Urinary bladder (tissue), 4 donors: ENCODE measurements around the gene GINS2. TPM values are rescaled to one million over a fixed set of nuclear protein-coding genes. Genes with fewer than 3 reads are reported as not detected.

ENCODE experiments used
- DNase-seq: peaks from one replicate; pipeline ENCODE4 v3.0.0-alpha.2; 2015; ENCODE audit errors: extremely low spot score
- H3K27ac ChIP-seq: one replicate; pipeline ENCODE4 v1.5.1; 2013; ENCODE audit warnings: low read depth, mild to moderate bottlenecking, moderate library complexity
- H3K36me3 ChIP-seq: one replicate; pipeline ENCODE4 v1.6.1; 2013; ENCODE audit warnings: mild to moderate bottlenecking, moderate library complexity; ENCODE audit not compliant: insufficient read depth
- H3K4me1 ChIP-seq: one replicate; pipeline ENCODE4 v1.6.1; 2013; ENCODE audit warnings: mild to moderate bottlenecking, moderate library complexity; ENCODE audit not compliant: insufficient read depth
- H3K4me3 ChIP-seq: one replicate; pipeline ENCODE4 v1.5.1; 2013; ENCODE audit warnings: low read depth, low read length
- WGBS: extraction: QIAGEN DNeasy Blood & Tissue Kit; methylation state at CpG from one replicate; pipeline ENCODE4 v1.1.7; 2013; 5-methylcytosine and 5-hydroxymethylcytosine counted together
- polyA plus RNA-seq: library from polyadenylated mRNA; stranded (reverse); fragments of 200-250 nt; gene quantifications from one replicate; pipeline ENCODE4 v1.2.3, GENCODE V29; 2013
- total RNA-seq: library from RNA; depleted of rRNA; stranded (reverse); fragments of >200 nt; gene quantifications from one replicate; pipeline ENCODE4 v1.2.3, GENCODE V29; 2014
- donor health status: healthy with polysubstance abuse.
- donor health status: healthy.

GINS2 gene
- total and polyA plus RNA-seq, 2 donors: 0.82 to 6.9 TPM

- Histone ChIP-seq H3K4me1 (no peaks in the 10 kb centered on the region), H3K4me3 (no peak overlapping the region), H3K36me3 (peaks cover 2% of the 10 kb centered on the region), H3K27ac (no peak overlapping the region)
- 81% methylated on average over 6 of the region's 6 CpGs for whole genome bisulfite sequencing
- no peak for DNase-seq
These were observed 11.3 kb downstream of the GINS2 start for GRCh38 chr16:85677383-85677967.

GRCh38 chr16:85676466-85676865 is 12.3 kb downstream of the GINS2 start:
- WGBS: 90% methylated on average over 7 of the region's 7 CpGs
- no peak for DNase-seq
- H3K4me1 ChIP-seq: no peaks in the 10 kb centered on the region
- no peak overlapping the region for H3K4me3 ChIP-seq
- H3K27ac ChIP-seq: no peak overlapping the region
- H3K36me3 ChIP-seq: peaks cover 2% of the 10 kb centered on the region

GRCh38 chr16:85675251-85675874 is 13.4 kb downstream of the GINS2 start:
- WGBS: 63% methylated on average over 4 of the region's 4 CpGs

GRCh38 chr16:85674828-85675227 is 13.9 kb downstream of the GINS2 start:
- Histone ChIP-seq H3K36me3 (peaks cover 2% of the 10 kb centered on the region), H3K4me1 (no peaks in the 10 kb centered on the region), H3K27ac (no peak overlapping the region), H3K4me3 (no peak overlapping the region)
- whole genome bisulfite sequencing: 92% methylated on average over 6 of the region's 6 CpGs
- no peak for DNase-seq

More at GRCh38 chr16:85675251-85675874, 13.4 kb downstream of the GINS2 start:
- no peak overlapping the region for H3K27ac ChIP-seq
- H3K36me3 ChIP-seq: peaks cover 2% of the 10 kb centered on the region
- DNase-seq: no peak
- H3K4me3 ChIP-seq: no peak overlapping the region
- no peaks in the 10 kb centered on the region for H3K4me1 ChIP-seq

GRCh38 chr16:85674418-85674755 is 14.4 kb downstream of the GINS2 start:
- Histone ChIP-seq H3K4me1 (no peaks in the 10 kb centered on the region), H3K36me3 (peaks cover 2% of the 10 kb centered on the region), H3K4me3 (no peak overlapping the region), H3K27ac (no peak overlapping the region)
- no peak for DNase-seq
- 74% methylated on average over 4 of the region's 4 CpGs for WGBS

- no peak overlapping the region for H3K4me3 ChIP-seq
- no peak for DNase-seq
- no peaks in the 10 kb centered on the region for H3K4me1 ChIP-seq
- H3K27ac ChIP-seq: no peak overlapping the region
- 55% methylated on average over 19 of the region's 19 CpGs for WGBS
- H3K36me3 ChIP-seq: peaks cover 2% of the 10 kb centered on the region
These were observed 15.0 kb downstream of the GINS2 start for GRCh38 chr16:85673529-85674417.

- WGBS: 96% methylated on average over 14 of the region's 14 CpGs
- Histone ChIP-seq H3K27ac (no peak overlapping the region), H3K36me3 (peaks cover 3% of the 10 kb centered on the region), H3K4me3 (no peak overlapping the region), H3K4me1 (no peaks in the 10 kb centered on the region)
- no peak for DNase-seq
These were observed 17.9 kb downstream of the GINS2 start for GRCh38 chr16:85670840-85671239.

- no peak for DNase-seq
- peaks cover 5% of the 10 kb centered on the region for H3K36me3 ChIP-seq
- no peak overlapping the region for H3K4me3 ChIP-seq
- H3K4me1 ChIP-seq: no peaks in the 10 kb centered on the region
- WGBS: 96% methylated on average over 10 of the region's 10 CpGs
- H3K27ac ChIP-seq: no peak overlapping the region
These were observed 19.9 kb downstream of the GINS2 start for GRCh38 chr16:85668676-85669424.

GRCh38 chr16:85667841-85668413 is 20.8 kb downstream of the GINS2 start:
- no peaks in the 10 kb centered on the region for H3K4me1 ChIP-seq
- WGBS: 89% methylated on average over 16 of the region's 16 CpGs
- H3K27ac ChIP-seq: no peak overlapping the region
- H3K36me3 ChIP-seq: peaks cover 8% of the 10 kb centered on the region
- DNase-seq: no peak
- H3K4me3 ChIP-seq: no peak overlapping the region

- no peak overlapping the region for H3K4me3 ChIP-seq
- H3K4me1 ChIP-seq: no peaks in the 10 kb centered on the region
- H3K36me3 ChIP-seq: peaks cover 6% of the 10 kb centered on the region
- 93% methylated on average over 9 of the region's 9 CpGs for WGBS
- no peak overlapping the region for H3K27ac ChIP-seq
- DNase-seq: no peak
These were observed 21.5 kb downstream of the GINS2 start for GRCh38 chr16:85667261-85667660.

GRCh38 chr16:85665929-85666328 is 22.8 kb downstream of the GINS2 start:
- Histone ChIP-seq H3K36me3 (peaks cover 6% of the 10 kb centered on the region), H3K4me1 (no peaks in the 10 kb centered on the region), H3K27ac (no peak overlapping the region), H3K4me3 (no peak overlapping the region)
- DNase-seq: no peak
- WGBS: 88% methylated on average over 13 of the region's 13 CpGs

- no peak overlapping the region for H3K27ac ChIP-seq
These were observed 23.4 kb downstream of the GINS2 start for GRCh38 chr16:85665373-85665740.

More at GRCh38 chr16:85665373-85665740, 23.4 kb downstream of the GINS2 start:
- 93% methylated on average over 12 of the region's 12 CpGs for WGBS
- Histone ChIP-seq H3K36me3 (peaks cover 6% of the 10 kb centered on the region), H3K4me3 (no peak overlapping the region), H3K4me1 (no peaks in the 10 kb centered on the region)
- DNase-seq: no peak
